Liver (tissue), 9 donors: ENCODE measurements around the gene FTCD. TPM values are rescaled to one million over a fixed set of nuclear protein-coding genes. Genes with fewer than 3 reads are reported as not detected.
A peak's percentile ranks its signal among the peaks of the same experiment; 100 is the strongest.
"Not testable (repeated sequence)": the region's sequence is repeated elsewhere in the genome, so short reads cannot be mapped to it uniquely, and the experiment has no call there.

Experiments used
- DNase-seq: peaks from one replicate; pipeline ENCODE4 v3.0.0-alpha.2; 2017; ENCODE audit warnings: low spot score
- H3K27ac ChIP-seq, 2 donors: one replicate each; pipeline ENCODE4 v1.7.0; 2013; ENCODE audit warnings: inconsistent platforms in 2 of 2, low read length in 2 of 2, control low read depth in 1 of 2, low read depth in 1 of 2, mild to moderate bottlenecking in 1 of 2
- H3K27me3 ChIP-seq, 4 donors: one replicate each; pipeline versions ENCODE4 v1.6.1 to v1.7.0; 2013; ENCODE audit warnings: low read length in 3 of 4, inconsistent platforms in 1 of 4, mild to moderate bottlenecking in 1 of 4, moderate library complexity in 1 of 4; ENCODE audit not compliant: control insufficient read depth in 4 of 4, insufficient read depth in 4 of 4
- H3K36me3 ChIP-seq, 4 donors: one replicate each; pipeline versions ENCODE4 v1.6.1 to v1.7.0; 2013; ENCODE audit warnings: low read length in 3 of 4, mild to moderate bottlenecking in 3 of 4, low read depth in 1 of 4, moderate library complexity in 1 of 4; ENCODE audit not compliant: control insufficient read depth in 4 of 4, insufficient read depth in 3 of 4
- H3K4me1 ChIP-seq, 4 donors: one replicate each; pipeline versions ENCODE4 v1.6.1 to v1.7.0; 2013; ENCODE audit warnings: low read length in 3 of 4, mild to moderate bottlenecking in 3 of 4, moderate library complexity in 1 of 4; ENCODE audit not compliant: control insufficient read depth in 4 of 4, insufficient read depth in 4 of 4
- H3K4me3 ChIP-seq, 3 donors: one replicate each; pipeline versions ENCODE4 v1.6.1 to v1.7.0; 2013; ENCODE audit warnings: low read length in 3 of 3, control low read depth in 1 of 3, low read depth in 1 of 3, mild to moderate bottlenecking in 1 of 3
- H3K9ac ChIP-seq, 2 donors: one replicate each; pipeline ENCODE4 v1.7.0; 2013; ENCODE audit warnings: low read length in 2 of 2, mild to moderate bottlenecking in 2 of 2, moderate library complexity in 2 of 2, control low read depth in 1 of 2, low read depth in 1 of 2
- H3K9me3 ChIP-seq, 4 donors: one replicate each; pipeline versions ENCODE4 v1.6.1 to v1.7.0; 2013; ENCODE audit warnings: low read length in 3 of 4; ENCODE audit not compliant: control insufficient read depth in 4 of 4
- ATF3 ChIP-seq: IDR thresholded peaks from 2 replicates; pipeline ENCODE4 v1.6.1; 2016; ENCODE audit warnings: antibody characterized with exemption
- CTCF ChIP-seq: fragments of 150-350 bp; IDR thresholded peaks from 2 replicates; pipeline ENCODE4 v1.5.1; 2017; ENCODE audit warnings: improper control_type of control experiment, low read depth, low read length; ENCODE audit not compliant: missing input control
- FOXA1 ChIP-seq: IDR thresholded peaks from 2 replicates; pipeline ENCODE4 v1.6.1; 2016; ENCODE audit warnings: antibody characterized with exemption
- GABPA ChIP-seq, 2 donors: IDR thresholded peaks in 1 of 2; conservative IDR thresholded peaks in 1 of 2; 2 replicates each; pipeline ENCODE4 v1.6.1; 2016; ENCODE audit warnings: antibody characterized with exemption in 2 of 2, mild to moderate bottlenecking in 1 of 2, moderate library complexity in 1 of 2
- HNF4A ChIP-seq, 2 donors: conservative IDR thresholded peaks; 2 replicates each; pipeline ENCODE4 v1.6.1; 2016; ENCODE audit warnings: antibody characterized with exemption in 2 of 2, mild to moderate bottlenecking in 2 of 2
- MAX ChIP-seq: IDR thresholded peaks from 2 replicates; pipeline ENCODE4 v1.6.1; 2016; ENCODE audit warnings: antibody characterized with exemption
- NR2F2 ChIP-seq: IDR thresholded peaks from 2 replicates; pipeline ENCODE4 v1.6.1; 2016; ENCODE audit warnings: antibody characterized with exemption
- RAD21 ChIP-seq, 2 donors: IDR thresholded peaks; 2 replicates each; pipeline ENCODE4 v1.6.1; 2016; ENCODE audit warnings: antibody characterized with exemption in 2 of 2, mild to moderate bottlenecking in 2 of 2
- REST ChIP-seq: IDR thresholded peaks from 2 replicates; pipeline ENCODE4 v1.6.1; 2016; ENCODE audit warnings: antibody characterized with exemption, mild to moderate bottlenecking
- RXRA ChIP-seq, 2 donors: IDR thresholded peaks; 2 replicates each; pipeline ENCODE4 v1.6.1; 2017 to 2018; ENCODE audit warnings: antibody characterized with exemption in 2 of 2, mild to moderate bottlenecking in 1 of 2
- TAF1 ChIP-seq: conservative IDR thresholded peaks from 2 replicates; pipeline ENCODE4 v1.6.1; 2016; ENCODE audit warnings: antibody characterized with exemption, mild to moderate bottlenecking
- YY1 ChIP-seq: IDR thresholded peaks from 2 replicates; pipeline ENCODE4 v1.6.1; 2016; ENCODE audit warnings: antibody characterized with exemption, mild to moderate bottlenecking
- WGBS: extraction: QIAGEN DNeasy Blood & Tissue Kit; methylation state at CpG from one replicate; pipeline ENCODE4 v1.1.7; 2013; 5-methylcytosine and 5-hydroxymethylcytosine counted together
- polyA plus RNA-seq, 2 donors: library from polyadenylated mRNA; stranded (reverse) in 1 of 2; unstranded in 1 of 2; fragments of 200-250 nt in 1 of 2; fragments of >200 nt in 1 of 2; fragmentation: Nextera tagmentation in 1 of 2; extraction: Ambion mirVana in 1 of 2; gene quantifications; one replicate each; pipeline versions ENCODE4 v1.2.1 to v1.2.3, GENCODE V29; 2013 to 2015
- total RNA-seq, 2 donors: library from RNA; depleted of rRNA; stranded (reverse); fragments of >200 nt; gene quantifications; one replicate each; pipeline ENCODE4 v1.2.3, GENCODE V29; 2014
- donor health status: healthy.
- donor health status: healthy.
- donor health status: healthy.
- donor health status: healthy.
- donor health status: healthy.

FTCD gene
- total and polyA plus RNA-seq, 4 donors: 130 to 182 (median 173) TPM

GRCh38 chr21:46202592-46203202 lies 47.3 kb upstream of the FTCD start:
- WGBS: 91% methylated on average over 6 of the region's 6 CpGs
- H3K4me1 ChIP-seq: no peaks in the 10 kb centered on the region
- no peaks in the 10 kb centered on the region for H3K9me3 ChIP-seq
- TF ChIP-seq REST (no peak), CTCF (no peak), ATF3 (no peak), NR2F2 (no peak), TAF1 (no peak), YY1 (no peak), RAD21 (IDR thresholded peaks at IDR 0.05) (no peak), MAX (no peak), FOXA1 (no peak), HNF4A (conservative IDR thresholded peaks at IDR 0.05) (no peak)
- no peaks in the 10 kb centered on the region for H3K27me3 ChIP-seq
- no peak for DNase-seq
- H3K4me3 ChIP-seq: no peak overlapping the region
- peaks cover 12 to 60% (median 32%) of the 10 kb centered on the region in 4 donors for H3K36me3 ChIP-seq
- no peak overlapping the region for H3K27ac ChIP-seq
- no peak overlapping the region for H3K9ac ChIP-seq

- Histone ChIP-seq H3K36me3 (peaks cover 6 to 55% (median 34%) of the 10 kb centered on the region in 4 donors), H3K27ac (peak overlapping the region; percentile 5 to 13)
- H3K27me3 ChIP-seq, DNase-seq, H3K9me3 ChIP-seq, H3K4me1 ChIP-seq, H3K9ac ChIP-seq, H3K4me3 ChIP-seq: not testable (repeated sequence)
- TF ChIP-seq NR2F2 (peak; percentile 74), GABPA (IDR thresholded peaks at IDR 0.05 in 1 of 2, conservative IDR thresholded peaks at IDR 0.05 in 1 of 2) (peak in 1 of 2 donors; percentile 14), RXRA (IDR thresholded peaks at IDR 0.05) (peak; percentile 34 to 43)
- WGBS: 73% methylated on average over 3 of the region's 8 CpGs
These were observed 45.8 kb upstream of the FTCD start for GRCh38 chr21:46200877-46201803.
